Bronchial epithelial cell (primary cell): ENCODE results near the gene TLL2. TPM values are rescaled to one million over a fixed set of nuclear protein-coding genes. Genes with fewer than 3 reads are reported as not detected.

Source experiments
- DNase-seq: peaks from one replicate; pipeline ENCODE4 v3.0.0-alpha.2; 2010; ENCODE audit warnings: low read depth
- FAIRE-seq: peaks from 2 replicates; lab custom pipeline; 2011; peaks lifted over from hg19 to GRCh38; lab: Jason Lieb, UNC
- H3K27me3 ChIP-seq: 2 replicates; pipeline ENCODE4 v1.5.1; 2011; ENCODE audit warnings: low read length; ENCODE audit not compliant: control insufficient read depth, insufficient read depth
- H3K36me3 ChIP-seq: 2 replicates; pipeline ENCODE4 v1.5.1; 2011; ENCODE audit warnings: low read length; ENCODE audit not compliant: control insufficient read depth, insufficient read depth
- H3K4me3 ChIP-seq: 2 replicates; pipeline ENCODE4 v1.5.1; 2011; ENCODE audit warnings: mild to moderate bottlenecking, low read depth, low read length, control low read depth
- CTCF ChIP-seq: IDR thresholded peaks from 2 replicates; pipeline ENCODE4 v1.5.1; 2011; ENCODE audit warnings: mild to moderate bottlenecking, moderate library complexity, low read length, control low read depth, inconsistent platforms; ENCODE audit not compliant: insufficient read depth, severe bottlenecking
- total RNA-seq: library from RNA; depleted of rRNA; stranded (reverse); fragments of >200 nt; gene quantifications from 2 replicates; pipeline ENCODE4 v1.2.1, GENCODE V29; 2014

TLL2 gene
- total RNA-seq, 1 donor from 2014 or later: 0.26 TPM

- no peaks in the 10 kb centered on the region for H3K36me3 ChIP-seq
These were observed 148.2 kb downstream of the TLL2 start for GRCh38 chr10:96365571-96365970.

GRCh38 chr10:96360766-96361165 is 153.0 kb downstream of the TLL2 start:
- DNase-seq: no peak
- TF ChIP-seq CTCF: no peak
- no peaks in the 10 kb centered on the region for H3K36me3 ChIP-seq
- no peaks in the 10 kb centered on the region for H3K27me3 ChIP-seq
- H3K4me3 ChIP-seq: no peak overlapping the region
- no peak for FAIRE-seq

More at GRCh38 chr10:96365571-96365970, 148.2 kb downstream of the TLL2 start:
- H3K27me3 ChIP-seq: no peaks in the 10 kb centered on the region
- FAIRE-seq: no peak
- TF ChIP-seq CTCF: no peak
- no peak for DNase-seq
- no peak overlapping the region for H3K4me3 ChIP-seq

GRCh38 chr10:96360331-96360730 is 153.4 kb downstream of the TLL2 start:
- no peaks in the 10 kb centered on the region for H3K36me3 ChIP-seq
- H3K4me3 ChIP-seq: no peak overlapping the region
- DNase-seq (no peak), FAIRE-seq (no peak)
- no peak for TF ChIP-seq CTCF
- no peaks in the 10 kb centered on the region for H3K27me3 ChIP-seq

GRCh38 chr10:96359616-96360015 is 154.1 kb downstream of the TLL2 start:
- no peak for FAIRE-seq
- Histone ChIP-seq H3K36me3 (no peaks in the 10 kb centered on the region), H3K4me3 (no peak overlapping the region), H3K27me3 (no peaks in the 10 kb centered on the region)
- DNase-seq: no peak
- no peak for TF ChIP-seq CTCF

GRCh38 chr10:96358851-96359540 is 154.7 kb downstream of the TLL2 start, which contains the start of gene OPALIN:
OPALIN (minus strand) TSS chr10:96359002; CDS start chr10:96358896, 106 bp downstream.
- no peaks in the 10 kb centered on the region for H3K36me3 ChIP-seq
- FAIRE-seq (no peak), DNase-seq (no peak)
- H3K4me3 ChIP-seq: no peak within 1 kb of the TSS
- no peak for TF ChIP-seq CTCF
- no peaks in the 10 kb centered on the region for H3K27me3 ChIP-seq
